Karpas-422 (cell line): Measurements from ENCODE around the gene PTDSS2. TPM values are rescaled to one million over a fixed set of nuclear protein-coding genes. Genes with fewer than 3 reads are reported as not detected.
A peak's percentile ranks its signal among the peaks of the same experiment; 100 is the strongest.
"Not testable (repeated sequence)": the region's sequence is repeated elsewhere in the genome, so short reads cannot be mapped to it uniquely, and the experiment has no call there.

Experiments used
- DNase-seq: peaks from one replicate; pipeline ENCODE4 v3.0.0-alpha.2; 2015
- H2AFZ ChIP-seq: fragments of 200-600 bp; sonication (generic); 2 replicates; pipeline ENCODE4 v1.6.1; 2014; ENCODE audit warnings: antibody characterized with exemption, low read length, mixed read lengths
- H3K27ac ChIP-seq: fragments of 200-600 bp; sonication (generic); 2 replicates; pipeline ENCODE4 v1.5.1; 2014; ENCODE audit warnings: mild to moderate bottlenecking, low read length, moderate library complexity
- H3K27me3 ChIP-seq: fragments of 200-600 bp; sonication (generic); 2 replicates; pipeline ENCODE4 v1.6.1; 2014; ENCODE audit warnings: low read length, mixed read lengths
- H3K36me3 ChIP-seq: fragments of 200-600 bp; sonication (generic); 2 replicates; pipeline ENCODE4 v1.6.1; 2014; ENCODE audit warnings: low read length, mixed read lengths; ENCODE audit not compliant: insufficient read depth
- H3K4me1 ChIP-seq: fragments of 200-600 bp; sonication (generic); 2 replicates; pipeline ENCODE4 v1.6.1; 2014; ENCODE audit warnings: mild to moderate bottlenecking, low read length, mixed read lengths
- H3K4me2 ChIP-seq: fragments of 200-600 bp; sonication (generic); 2 replicates; pipeline ENCODE4 v1.6.1; 2014; ENCODE audit warnings: low read length, low read depth, mild to moderate bottlenecking; ENCODE audit not compliant: poor library complexity, severe bottlenecking
- H3K4me3 ChIP-seq: fragments of 200-600 bp; sonication (generic); 2 replicates; pipeline ENCODE4 v1.5.1; 2014; ENCODE audit warnings: mild to moderate bottlenecking, antibody characterized with exemption, low read length, mixed read lengths
- H3K79me2 ChIP-seq: fragments of 200-600 bp; sonication (generic); 2 replicates; pipeline ENCODE4 v1.6.1; 2014; ENCODE audit warnings: mild to moderate bottlenecking, low read length, mixed read lengths
- H3K9ac ChIP-seq: fragments of 200-600 bp; sonication (generic); 2 replicates; pipeline ENCODE4 v1.6.0; 2014; ENCODE audit warnings: low read length
- H3K9me2 ChIP-seq: fragments of 200-600 bp; sonication (generic), shearing (Covaris generic); replicated peaks from 2 replicates; pipeline ENCODE4 v1.6.0; 2014; ENCODE audit warnings: mild to moderate bottlenecking, low read length, moderate library complexity; ENCODE audit not compliant: insufficient read depth
- H3K9me3 ChIP-seq: fragments of 300-700, 200-600 bp; sonication (generic); 2 replicates; pipeline ENCODE4 v1.6.1; 2014; ENCODE audit warnings: low read length, mixed read lengths
- H4K20me1 ChIP-seq: fragments of 200-600 bp; sonication (generic); 2 replicates; pipeline ENCODE4 v1.6.1; 2014; ENCODE audit warnings: mild to moderate bottlenecking, antibody characterized with exemption, low read length, low read depth; ENCODE audit not compliant: insufficient read depth
- total RNA-seq: library from RNA; depleted of rRNA; stranded (reverse); fragments of >200 nt; shearing (Covaris generic); gene quantifications from 2 replicates; pipeline ENCODE4 v1.2.3, GENCODE V29; 2014; ENCODE audit warnings: low replicate concordance

Gene PTDSS2
- total RNA-seq, 1 experiment from 2014 or later: 13.5 TPM

GRCh38 chr11:514606-515005 lies 64.5 kb downstream of the PTDSS2 start:
- no peak overlapping the region for H3K4me3 ChIP-seq
- no peak for DNase-seq
- H3K4me1 ChIP-seq: no peaks in the 10 kb centered on the region
- no peak overlapping the region for H3K9ac ChIP-seq
- H3K9me3 ChIP-seq: peaks cover 4% of the 10 kb centered on the region
- no peaks in the 10 kb centered on the region for H4K20me1 ChIP-seq
- H3K36me3 ChIP-seq: no peaks in the 10 kb centered on the region
- H3K79me2 ChIP-seq: no peaks in the 10 kb centered on the region
- H3K27ac ChIP-seq: no peak overlapping the region
- H2AFZ ChIP-seq: no peak overlapping the region
- no peaks in the 10 kb centered on the region for H3K9me2 ChIP-seq
- H3K27me3 ChIP-seq: no peaks in the 10 kb centered on the region
- H3K4me2 ChIP-seq: no peak overlapping the region

GRCh38 chr11:515131-515530 lies 65.1 kb downstream of the PTDSS2 start:
- Histone ChIP-seq H3K27me3 (no peaks in the 10 kb centered on the region), H3K79me2 (no peaks in the 10 kb centered on the region), H3K36me3 (no peaks in the 10 kb centered on the region), H3K4me2 (no peak overlapping the region), H3K9me2 (no peaks in the 10 kb centered on the region), H3K9me3 (peaks cover 4% of the 10 kb centered on the region), H4K20me1 (no peaks in the 10 kb centered on the region), H2AFZ (no peak overlapping the region), H3K27ac (no peak overlapping the region), H3K9ac (no peak overlapping the region), H3K4me3 (no peak overlapping the region), H3K4me1 (no peaks in the 10 kb centered on the region)
- no peak for DNase-seq

GRCh38 chr11:516400-516799 lies 66.3 kb downstream of the PTDSS2 start:
- H3K4me3 ChIP-seq: no peak overlapping the region
- peaks cover 4% of the 10 kb centered on the region for H3K9me3 ChIP-seq
- no peaks in the 10 kb centered on the region for H3K79me2 ChIP-seq
- no peaks in the 10 kb centered on the region for H3K27me3 ChIP-seq
- H3K4me2 ChIP-seq: no peak overlapping the region
- H3K36me3 ChIP-seq: no peaks in the 10 kb centered on the region
- H3K9ac ChIP-seq: no peak overlapping the region
- no peaks in the 10 kb centered on the region for H4K20me1 ChIP-seq
- no peaks in the 10 kb centered on the region for H3K9me2 ChIP-seq
- H3K27ac ChIP-seq: no peak overlapping the region
- DNase-seq: no peak
- no peak overlapping the region for H2AFZ ChIP-seq
- H3K4me1 ChIP-seq: no peaks in the 10 kb centered on the region

GRCh38 chr11:516918-517685 lies 67.0 kb downstream of the PTDSS2 start:
- H3K9me2 ChIP-seq, H3K27ac ChIP-seq, H2AFZ ChIP-seq, H4K20me1 ChIP-seq, H3K4me2 ChIP-seq, H3K9ac ChIP-seq, DNase-seq, H3K4me1 ChIP-seq, H3K36me3 ChIP-seq, H3K79me2 ChIP-seq, H3K27me3 ChIP-seq, H3K9me3 ChIP-seq, H3K4me3 ChIP-seq: not testable (repeated sequence)

- Histone ChIP-seq H4K20me1 (no peaks in the 10 kb centered on the region), H3K4me3 (no peak overlapping the region), H2AFZ (no peak overlapping the region), H3K27ac (no peak overlapping the region), H3K9ac (no peak overlapping the region), H3K4me1 (no peaks in the 10 kb centered on the region), H3K9me2 (no peaks in the 10 kb centered on the region), H3K27me3 (no peaks in the 10 kb centered on the region), H3K36me3 (no peaks in the 10 kb centered on the region), H3K79me2 (no peaks in the 10 kb centered on the region), H3K4me2 (no peak overlapping the region), H3K9me3 (peaks cover 4% of the 10 kb centered on the region)
- DNase-seq: peak; percentile 89
Observed at GRCh38 chr11:518463-519202, 68.6 kb downstream of the PTDSS2 start.

GRCh38 chr11:520428-521176 lies 70.5 kb downstream of the PTDSS2 start:
- H3K4me2 ChIP-seq: no peak overlapping the region
- H3K4me3 ChIP-seq: no peak overlapping the region
- H3K79me2 ChIP-seq: no peaks in the 10 kb centered on the region
- no peaks in the 10 kb centered on the region for H3K4me1 ChIP-seq
- H4K20me1 ChIP-seq: no peaks in the 10 kb centered on the region
- no peak overlapping the region for H3K27ac ChIP-seq
- DNase-seq: no peak
- no peaks in the 10 kb centered on the region for H3K36me3 ChIP-seq
- H2AFZ ChIP-seq: no peak overlapping the region
- peaks cover 4% of the 10 kb centered on the region for H3K9me3 ChIP-seq
- H3K9me2 ChIP-seq: no peaks in the 10 kb centered on the region
- H3K9ac ChIP-seq: no peak overlapping the region
- H3K27me3 ChIP-seq: no peaks in the 10 kb centered on the region

GRCh38 chr11:521177-521688 lies 71.2 kb downstream of the PTDSS2 start:
- no peak overlapping the region for H3K9ac ChIP-seq
- no peak overlapping the region for H2AFZ ChIP-seq
- peaks cover 3% of the 10 kb centered on the region for H3K9me3 ChIP-seq
- no peaks in the 10 kb centered on the region for H3K4me1 ChIP-seq
- no peaks in the 10 kb centered on the region for H3K9me2 ChIP-seq
- H3K4me2 ChIP-seq: no peak overlapping the region
- no peak overlapping the region for H3K4me3 ChIP-seq
- no peaks in the 10 kb centered on the region for H3K27me3 ChIP-seq
- no peak overlapping the region for H3K27ac ChIP-seq
- no peaks in the 10 kb centered on the region for H3K79me2 ChIP-seq
- no peak for DNase-seq
- no peaks in the 10 kb centered on the region for H4K20me1 ChIP-seq
- no peaks in the 10 kb centered on the region for H3K36me3 ChIP-seq

GRCh38 chr11:526192-526591 lies 76.1 kb downstream of the PTDSS2 start:
- Histone ChIP-seq H3K9ac (no peak overlapping the region), H3K9me2 (no peaks in the 10 kb centered on the region), H3K27me3 (no peaks in the 10 kb centered on the region), H3K36me3 (no peaks in the 10 kb centered on the region), H3K9me3 (no peaks in the 10 kb centered on the region), H3K4me2 (no peak overlapping the region), H3K27ac (no peak overlapping the region), H2AFZ (no peak overlapping the region), H3K4me1 (peaks cover 2% of the 10 kb centered on the region; the same call in 1 of the 2 replicates), H3K4me3 (no peak overlapping the region), H4K20me1 (no peaks in the 10 kb centered on the region), H3K79me2 (no peaks in the 10 kb centered on the region)
- no peak for DNase-seq
